ENCODE data around the gene BNC2.

BNC2 gene

DNA sequence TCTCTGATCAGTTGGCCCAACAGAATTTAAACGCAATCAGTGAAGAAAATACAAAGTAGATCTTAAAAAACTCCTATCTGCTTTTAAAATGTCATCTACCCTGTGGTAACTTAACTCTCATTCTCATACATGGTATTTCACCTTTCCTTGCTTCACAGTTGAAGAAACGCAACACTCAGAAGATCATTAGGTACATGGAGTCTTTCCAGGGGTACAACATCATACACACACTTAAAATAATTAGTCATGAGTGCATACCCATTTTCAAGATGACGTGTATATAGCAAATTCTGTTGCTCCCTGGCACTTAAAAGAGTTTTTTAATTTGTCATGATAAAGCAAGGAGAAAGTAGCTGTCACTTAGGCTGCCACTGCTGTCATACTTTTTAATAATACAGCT lies 259.9 kb downstream of the BNC2 start:
- no peak for DNase-seq (ENCODE audit: low read depth in 4 of 4, low spot score in 1 of 4)

DNA sequence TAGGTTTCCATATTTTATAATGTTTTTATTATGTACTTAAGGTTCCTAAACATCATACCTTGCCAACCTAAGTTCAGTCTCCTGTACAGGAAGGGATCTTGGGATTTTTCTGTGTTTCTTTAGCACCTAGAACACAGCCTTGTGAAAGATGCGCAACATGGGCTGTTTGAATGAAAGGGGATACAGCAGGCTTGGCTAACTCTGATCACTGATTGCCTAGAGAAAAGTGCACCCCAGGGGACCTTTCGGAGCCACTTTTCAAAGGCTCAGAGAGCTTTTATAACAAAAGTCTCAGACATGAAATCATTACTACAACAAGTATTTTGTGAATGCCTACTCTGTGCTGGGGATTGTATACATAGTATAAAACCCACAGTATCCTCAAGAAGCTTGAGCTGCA lies 261.6 kb downstream of the BNC2 start:
- DNase-seq (ENCODE audit: low read depth in 4 of 4, low spot score in 1 of 4) = no peak

DNA sequence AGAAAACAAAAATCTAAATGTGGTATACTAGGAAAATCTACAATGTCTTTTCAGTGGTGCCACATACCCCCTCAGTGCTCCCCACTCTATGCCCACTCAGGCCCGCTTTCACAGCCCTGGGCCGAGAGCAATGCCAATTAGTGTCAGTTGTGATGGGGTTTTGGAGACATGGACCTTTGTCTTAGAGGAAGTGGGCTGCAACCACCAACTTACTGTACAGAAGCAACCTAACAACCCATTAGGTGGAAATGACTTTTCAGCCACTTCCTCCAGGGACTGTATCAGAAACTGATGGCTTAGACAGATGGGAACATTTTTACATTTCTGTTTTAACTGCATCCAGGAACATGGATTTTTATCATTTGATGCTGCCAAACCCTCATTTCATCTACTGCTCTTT lies 268.0 kb downstream of the BNC2 start:
- DNase-seq (ENCODE audit: low read depth in 4 of 4, low spot score in 1 of 4) = no peak

DNA sequence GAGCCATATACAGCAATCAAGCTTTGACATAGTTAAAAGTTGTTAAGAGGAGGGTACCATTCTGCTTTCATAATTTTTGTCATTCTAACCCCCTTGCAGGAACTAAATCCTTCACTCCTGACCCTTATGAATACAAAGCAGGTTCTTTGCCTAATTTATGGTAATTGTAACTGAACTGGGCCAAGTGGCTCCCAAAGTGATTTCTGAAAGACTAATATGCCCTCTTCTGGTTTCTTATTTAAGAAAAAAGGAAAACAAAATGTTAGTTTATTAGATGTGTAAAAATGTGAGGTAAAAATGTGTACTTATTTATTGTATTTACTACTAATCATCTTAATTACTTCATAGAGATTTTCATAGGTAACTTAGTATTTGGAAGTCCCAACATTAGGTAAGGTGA lies 268.5 kb downstream of the BNC2 start:
- no peak for DNase-seq (ENCODE audit: low read depth in 4 of 4, low spot score in 1 of 4)

DNA sequence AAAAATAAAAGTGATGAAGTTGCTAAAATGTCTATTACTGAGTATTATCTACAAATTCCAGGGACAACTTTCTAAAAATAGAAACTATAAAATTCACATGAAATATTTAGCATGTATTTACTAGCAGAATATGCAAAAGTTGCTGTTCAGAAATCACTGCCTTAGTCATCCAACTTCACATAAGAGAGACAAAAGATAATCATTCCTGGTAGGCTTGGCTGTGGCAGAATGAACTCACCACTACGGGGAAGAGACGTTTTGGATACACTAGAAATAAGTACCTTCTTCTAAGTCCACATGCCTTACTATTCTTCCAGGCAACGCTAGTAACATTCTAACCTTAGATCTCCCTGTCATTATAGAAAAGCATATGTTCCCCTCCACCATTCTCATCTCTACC lies 272.2 kb downstream of the BNC2 start:
- no peak for DNase-seq (ENCODE audit: low read depth in 4 of 4, low spot score in 1 of 4)

DNA sequence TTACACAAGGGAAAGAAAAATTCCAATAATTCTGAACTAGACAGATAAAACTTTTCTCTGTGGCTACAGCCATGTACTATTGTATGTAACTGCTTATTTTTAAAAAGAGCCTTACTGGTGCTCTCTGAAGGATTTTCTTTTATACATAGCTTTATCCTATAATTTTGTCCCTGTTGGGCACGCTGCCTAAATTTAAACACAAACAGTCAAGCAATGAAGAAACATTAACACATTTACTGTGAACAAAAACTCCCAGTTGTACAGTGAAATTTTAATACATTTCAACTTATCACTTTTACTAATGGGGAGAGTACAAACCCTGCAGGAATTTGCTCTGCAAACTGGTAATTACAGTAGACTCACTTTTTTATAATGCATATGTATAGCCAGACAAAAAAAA lies 273.3 kb downstream of the BNC2 start:
- DNase-seq (ENCODE audit: low read depth in 4 of 4, low spot score in 1 of 4) = no peak

DNA sequence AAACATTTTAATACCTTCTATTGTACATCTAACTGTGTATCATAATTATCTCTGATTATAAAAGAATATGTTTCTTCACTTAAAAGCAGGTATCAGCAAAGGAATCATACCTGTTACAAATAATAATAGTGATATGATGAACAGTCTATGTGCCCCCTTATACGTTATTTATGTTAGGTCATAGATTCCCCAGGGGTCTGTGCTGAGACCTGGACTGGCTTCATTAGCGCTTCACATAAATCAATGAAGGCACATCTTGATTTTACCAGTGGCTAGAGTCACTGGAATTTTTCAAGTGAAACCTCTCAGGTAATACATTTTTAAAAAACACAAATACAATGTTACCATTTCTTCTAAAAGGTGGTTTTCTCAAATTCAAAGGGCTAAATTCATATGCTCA lies 275.2 kb downstream of the BNC2 start:
- no peak for DNase-seq (ENCODE audit: low read depth in 4 of 4, low spot score in 1 of 4)

DNA sequence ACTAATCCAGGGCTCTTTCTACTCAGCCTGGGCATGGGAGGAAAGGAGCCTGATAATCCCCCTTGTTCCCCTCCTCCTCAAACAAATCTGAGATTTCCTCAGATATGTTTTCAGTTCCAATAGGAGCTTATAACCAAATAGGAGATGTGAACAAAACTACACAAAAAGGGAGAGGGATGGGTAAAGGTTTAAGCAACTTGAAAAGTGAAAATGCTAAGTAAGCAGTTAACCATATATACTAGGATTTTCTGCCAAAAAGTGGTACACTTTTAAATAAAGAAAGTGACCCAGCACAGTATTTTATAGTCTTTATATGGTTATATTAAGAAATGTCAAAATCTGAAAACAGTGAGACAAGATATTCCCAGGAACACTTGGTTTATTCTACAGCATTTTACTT lies 275.7 kb downstream of the BNC2 start:
- no peak for DNase-seq (ENCODE audit: low read depth in 4 of 4, low spot score in 1 of 4)

DNA sequence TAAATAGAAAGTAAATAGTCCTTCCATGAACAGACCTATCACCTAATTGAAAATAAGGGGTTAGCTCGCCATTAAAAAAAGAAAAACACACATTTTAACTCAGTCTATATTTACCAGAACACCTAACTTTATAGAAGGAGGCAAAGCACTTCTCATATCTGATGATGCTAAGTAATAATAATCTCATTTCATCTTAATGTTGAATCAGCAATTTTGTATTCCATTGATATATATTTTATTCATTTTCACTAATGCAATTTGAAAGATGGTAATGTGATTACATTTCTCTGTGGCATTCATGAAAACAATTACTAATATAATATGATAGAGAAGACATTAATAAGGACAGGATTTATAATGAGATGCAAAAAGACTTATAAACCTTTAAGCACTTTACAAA lies 276.7 kb downstream of the BNC2 start:
- DNase-seq (ENCODE audit: low read depth in 4 of 4, low spot score in 1 of 4) = no peak

DNA sequence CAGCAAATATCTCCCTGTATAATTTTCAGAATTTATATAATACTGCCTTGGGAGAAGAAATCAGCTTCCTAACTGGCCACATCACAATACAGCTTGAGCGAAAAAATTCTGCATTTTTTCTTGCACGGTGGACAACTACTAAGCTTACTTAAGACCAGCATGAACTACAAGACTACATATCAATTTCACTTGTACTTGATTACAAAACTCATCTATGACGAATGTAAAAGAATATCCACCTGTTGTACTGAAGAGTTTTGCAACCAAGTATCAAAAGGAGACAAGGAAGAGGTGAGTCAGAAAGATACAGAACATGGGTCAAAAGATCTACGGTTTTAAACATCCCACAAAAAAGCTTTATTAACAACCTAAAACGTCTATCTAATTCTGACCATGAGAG lies 279.4 kb downstream of the BNC2 start:
- DNase-seq (ENCODE audit: low read depth in 4 of 4, low spot score in 1 of 4) = no peak

DNA sequence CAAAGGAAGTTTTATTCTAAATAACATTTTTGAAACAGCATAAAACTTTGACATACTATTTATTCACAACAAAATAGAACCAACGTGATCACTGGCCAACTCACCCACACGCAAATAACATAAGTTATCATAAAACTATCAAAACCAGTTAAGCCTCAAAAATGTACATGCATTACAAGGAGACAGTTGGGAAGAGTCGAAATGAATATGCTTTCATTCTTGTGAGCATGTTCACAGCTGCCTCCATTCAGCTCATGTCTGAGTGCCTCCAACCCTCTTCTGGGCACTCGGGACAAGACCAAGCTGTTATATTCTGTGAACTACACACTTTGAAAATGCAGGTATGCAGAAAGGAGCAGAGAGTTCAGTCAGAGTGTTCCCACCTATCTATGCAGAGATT lies 284.9 kb downstream of the BNC2 start:
- no peak for DNase-seq (ENCODE audit: low read depth in 4 of 4, low spot score in 1 of 4)

DNA sequence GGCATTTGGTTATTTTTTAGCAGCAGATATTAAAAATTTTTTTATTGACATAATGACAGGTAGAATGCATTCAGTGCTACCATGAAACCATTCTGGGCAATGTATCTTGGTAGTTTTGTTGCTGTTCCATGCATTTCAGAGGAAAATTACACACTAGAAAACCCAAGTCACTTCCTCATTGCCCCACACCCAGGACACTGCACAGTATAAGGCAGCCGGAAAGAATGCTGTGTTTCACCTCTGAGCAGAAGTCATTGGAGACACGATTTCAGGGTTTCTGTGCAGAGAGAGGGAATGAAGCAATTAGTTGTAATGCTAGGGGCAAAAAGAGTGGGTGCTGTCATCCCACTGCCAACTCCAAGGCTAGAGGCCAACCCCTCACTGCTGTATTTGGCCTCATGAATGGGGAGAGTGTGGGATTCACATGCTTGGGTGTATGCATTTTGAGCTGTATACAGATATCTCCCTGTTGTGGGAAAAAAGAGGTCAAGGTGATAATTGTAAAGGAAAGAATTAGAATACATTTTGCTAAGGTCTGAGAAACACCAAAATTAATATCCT lies 290.5 kb downstream of the BNC2 start:
- no peak for DNase-seq (ENCODE audit: low read depth in 4 of 4, low spot score in 1 of 4)

DNA sequence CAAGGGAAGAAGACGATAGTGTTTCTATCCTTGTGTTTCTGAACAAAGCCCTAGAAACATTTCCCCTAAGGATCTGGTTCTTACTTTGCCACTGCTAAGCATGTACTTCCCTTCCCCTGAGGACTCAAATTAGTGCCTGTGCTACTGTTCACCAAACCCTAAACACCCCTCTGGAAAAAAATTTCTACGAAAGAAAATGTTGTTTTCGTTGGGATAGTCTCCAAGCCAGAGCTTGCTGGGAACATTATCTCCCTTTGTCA lies 294.6 kb downstream of the BNC2 start:
- DNase-seq (ENCODE audit: low read depth in 4 of 4, low spot score in 1 of 4) = no peak

DNA sequence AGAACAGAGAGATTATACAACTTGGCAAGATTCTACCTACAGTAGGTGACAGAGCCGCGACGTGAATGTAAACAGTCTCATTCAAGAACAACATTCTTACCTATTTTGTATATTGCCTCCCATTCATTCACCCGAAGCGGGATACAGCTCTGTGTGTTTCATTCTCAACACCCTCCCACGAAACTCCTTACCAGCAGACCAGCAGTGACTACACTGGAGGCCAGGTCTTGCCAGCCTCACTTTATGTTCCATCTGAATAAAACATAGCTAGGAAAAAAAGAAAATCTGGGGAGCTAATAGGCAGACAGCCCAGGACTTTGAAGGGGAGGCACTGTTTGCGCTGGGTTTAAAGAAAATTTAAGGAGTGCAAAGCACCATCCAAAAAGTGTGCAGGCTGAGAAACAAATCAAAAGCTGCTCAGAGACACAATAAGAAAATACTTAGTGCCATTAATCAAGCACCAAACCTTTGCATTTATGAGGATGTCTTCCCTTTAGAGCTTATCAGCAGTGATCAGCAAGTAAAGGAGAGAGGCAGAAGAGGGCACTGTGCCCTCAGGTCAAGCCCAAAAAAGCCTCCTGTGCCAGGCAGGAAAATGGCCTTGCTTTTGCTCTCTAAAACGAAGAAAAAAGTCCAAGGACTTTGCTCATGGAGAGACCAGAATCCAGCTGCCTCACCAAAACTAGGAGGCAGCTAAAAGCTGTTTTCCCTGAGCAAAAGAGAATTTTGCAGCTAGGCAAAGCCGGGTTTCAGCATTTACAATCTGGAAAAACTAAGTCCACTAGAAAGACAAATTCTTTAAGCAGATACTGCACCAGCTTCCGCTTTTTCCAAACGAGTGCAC lies 295.1 kb downstream of the BNC2 start:
- no peak for DNase-seq (ENCODE audit: low read depth in 4 of 4, low spot score in 1 of 4)

DNA sequence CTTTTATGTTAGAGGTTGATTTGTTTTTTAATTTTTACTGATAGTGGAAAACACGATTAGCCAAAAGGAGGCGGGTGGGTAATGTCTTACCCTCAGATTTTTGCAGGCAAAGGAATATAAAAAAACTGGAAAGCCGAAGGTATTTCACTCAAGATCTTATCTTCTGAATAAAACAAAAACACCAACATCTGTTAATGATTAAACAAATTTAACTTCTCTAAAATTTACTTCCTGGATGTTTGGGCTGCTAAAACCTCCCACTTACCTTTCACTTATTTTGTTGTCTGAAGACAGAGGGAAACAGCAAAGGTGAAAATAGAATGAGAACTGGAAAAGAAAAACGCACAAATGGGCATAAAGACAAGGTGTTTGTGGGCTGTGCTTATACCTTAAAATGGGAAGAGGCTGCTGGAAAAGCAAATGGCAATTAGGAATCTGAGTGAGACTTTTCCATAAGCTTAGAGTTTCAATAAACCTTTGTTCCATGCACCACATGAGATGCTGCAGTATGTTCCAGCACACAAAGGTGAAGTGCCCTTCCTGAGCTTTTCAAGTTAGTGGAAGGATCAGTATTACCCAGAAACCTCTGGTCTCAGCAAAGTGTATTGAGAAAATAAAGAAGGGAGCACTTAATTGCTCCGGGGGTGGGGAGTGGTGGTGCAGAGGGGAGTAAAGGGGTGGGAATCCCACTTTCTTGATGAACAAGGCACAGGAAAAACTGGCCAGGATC lies 298.3 kb downstream of the BNC2 start:
- DNase-seq (ENCODE audit: low read depth in 4 of 4, low spot score in 1 of 4) = no peak

DNA sequence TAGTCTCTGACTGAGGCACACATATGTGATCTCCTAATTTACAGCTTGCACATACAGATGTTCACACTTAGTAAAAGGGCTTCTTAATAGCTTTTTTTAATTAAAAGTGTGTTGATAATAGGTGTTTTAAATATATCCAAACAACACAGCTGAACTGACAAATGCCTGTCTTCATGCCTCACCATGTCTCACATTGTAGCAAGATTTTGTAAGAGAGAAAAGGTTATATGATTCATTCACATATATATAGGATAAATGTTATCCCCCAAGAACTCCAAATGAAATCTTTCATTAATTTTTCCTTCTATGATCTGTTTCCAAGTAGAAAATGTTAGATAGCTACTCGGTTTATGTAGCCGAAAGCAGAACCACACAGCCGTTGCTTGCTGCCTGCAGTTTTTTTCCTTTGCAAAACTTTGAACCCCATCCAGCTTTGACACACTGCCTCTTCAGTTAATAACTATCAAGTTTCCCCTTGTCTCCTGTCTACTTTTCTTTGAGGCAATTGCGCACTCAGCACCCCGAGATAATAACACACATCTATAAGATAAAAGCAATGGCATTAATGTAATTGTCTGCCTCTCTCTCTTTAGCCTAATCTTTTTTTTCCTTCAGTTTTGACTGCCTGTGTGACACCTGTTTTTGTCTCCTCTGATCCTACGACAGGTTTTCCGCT lies 299.2 kb downstream of the BNC2 start:
- no peak for DNase-seq (ENCODE audit: low read depth in 4 of 4, low spot score in 1 of 4)

DNA sequence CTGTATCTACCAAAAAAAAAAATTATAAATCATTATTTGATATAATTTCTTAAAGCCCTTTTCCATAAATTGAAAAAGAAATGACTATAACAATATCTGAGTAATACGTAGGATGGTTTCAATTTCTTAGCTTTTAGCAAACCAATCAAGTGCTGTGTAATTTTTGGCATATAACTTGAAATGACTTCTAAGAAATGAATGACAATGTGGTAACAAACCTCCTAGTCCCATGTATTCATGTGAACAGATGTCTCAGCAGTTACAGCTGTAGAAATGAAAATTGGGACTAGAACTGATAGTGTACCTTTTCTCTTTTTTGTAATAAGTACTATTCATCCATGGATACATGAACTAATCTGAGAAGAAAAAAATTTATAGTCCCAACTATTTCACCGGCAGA lies 307.0 kb downstream of the BNC2 start:
- DNase-seq (ENCODE audit: low read depth in 4 of 4, low spot score in 1 of 4) = no peak

DNA sequence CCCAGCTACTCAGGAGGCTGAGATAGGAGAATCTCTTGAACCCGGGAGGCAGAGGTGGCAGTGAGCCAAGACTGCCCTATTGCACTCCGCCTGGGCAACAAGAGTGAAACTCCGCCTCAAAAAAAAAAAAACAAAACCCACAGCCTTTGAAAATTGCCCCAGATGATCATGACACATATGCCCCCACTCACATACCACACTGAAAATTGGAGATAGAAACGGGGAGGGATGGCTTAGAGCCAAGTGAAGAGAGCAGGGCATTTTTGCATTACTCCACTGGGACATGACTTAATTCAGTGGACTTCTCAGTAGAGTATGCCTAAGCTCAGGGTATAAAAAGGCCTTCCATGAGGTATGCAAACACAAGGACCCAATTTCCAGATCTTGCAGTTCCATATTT lies 309.3 kb downstream of the BNC2 start:
- DNase-seq (ENCODE audit: low read depth in 4 of 4, low spot score in 1 of 4) = no peak

DNA sequence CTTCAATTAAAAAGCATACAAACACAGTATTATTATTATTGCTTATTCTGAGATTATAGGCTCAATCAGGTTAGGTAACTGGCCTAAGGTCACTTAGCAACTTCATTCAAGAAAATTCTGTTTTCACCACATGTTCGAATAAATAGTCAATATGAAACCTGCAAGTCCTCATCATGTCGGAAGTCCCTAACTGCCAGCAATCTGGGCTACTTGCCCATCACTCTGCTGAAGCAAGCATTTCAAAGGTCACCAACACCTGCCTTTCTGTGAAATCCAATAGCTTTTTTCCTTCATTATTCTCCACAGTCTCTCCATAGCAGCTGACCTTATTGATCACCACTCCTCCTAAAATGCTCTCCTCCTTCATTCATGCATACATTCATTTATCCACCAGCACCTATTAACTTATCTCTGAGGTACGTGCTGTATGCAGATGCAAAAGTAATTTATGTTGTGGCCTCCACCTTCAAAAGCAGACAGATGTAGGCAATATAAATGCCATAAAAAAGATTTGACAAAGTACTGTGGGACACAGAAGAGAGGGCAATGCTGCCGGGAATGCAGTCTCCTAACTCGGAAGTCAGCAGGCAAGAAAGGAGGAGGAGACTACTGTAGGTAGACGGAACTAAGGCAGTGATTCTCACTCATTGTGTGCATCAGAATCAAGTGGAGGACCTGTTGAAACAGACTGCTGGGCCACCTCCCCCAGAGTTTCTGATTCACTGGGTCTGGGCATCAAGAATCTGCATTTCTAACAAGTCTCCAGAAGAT lies 310.9 kb downstream of the BNC2 start:
- DNase-seq (ENCODE audit: low read depth in 4 of 4, low spot score in 1 of 4) = no peak

DNA sequence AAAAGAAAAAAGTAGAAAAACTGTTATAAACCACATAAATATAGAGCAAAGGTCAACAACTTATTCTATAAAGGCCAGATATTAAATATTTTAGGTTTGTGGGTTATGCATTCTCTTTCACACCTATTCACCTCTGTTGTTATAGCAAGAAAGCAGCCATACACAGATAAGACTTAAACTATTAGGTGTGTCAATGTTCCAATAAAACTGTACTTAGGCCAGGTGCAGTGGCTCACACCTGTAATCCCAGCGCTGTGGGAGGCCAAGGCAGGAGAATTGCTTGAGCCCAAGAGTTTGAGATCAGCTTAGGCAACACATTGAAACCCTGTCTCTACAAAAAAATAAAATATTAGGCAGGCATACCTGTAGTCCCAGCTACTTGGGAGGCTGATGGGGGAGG lies 314.7 kb downstream of the BNC2 start:
- DNase-seq (ENCODE audit: low read depth in 4 of 4, low spot score in 1 of 4) = no peak

DNA sequence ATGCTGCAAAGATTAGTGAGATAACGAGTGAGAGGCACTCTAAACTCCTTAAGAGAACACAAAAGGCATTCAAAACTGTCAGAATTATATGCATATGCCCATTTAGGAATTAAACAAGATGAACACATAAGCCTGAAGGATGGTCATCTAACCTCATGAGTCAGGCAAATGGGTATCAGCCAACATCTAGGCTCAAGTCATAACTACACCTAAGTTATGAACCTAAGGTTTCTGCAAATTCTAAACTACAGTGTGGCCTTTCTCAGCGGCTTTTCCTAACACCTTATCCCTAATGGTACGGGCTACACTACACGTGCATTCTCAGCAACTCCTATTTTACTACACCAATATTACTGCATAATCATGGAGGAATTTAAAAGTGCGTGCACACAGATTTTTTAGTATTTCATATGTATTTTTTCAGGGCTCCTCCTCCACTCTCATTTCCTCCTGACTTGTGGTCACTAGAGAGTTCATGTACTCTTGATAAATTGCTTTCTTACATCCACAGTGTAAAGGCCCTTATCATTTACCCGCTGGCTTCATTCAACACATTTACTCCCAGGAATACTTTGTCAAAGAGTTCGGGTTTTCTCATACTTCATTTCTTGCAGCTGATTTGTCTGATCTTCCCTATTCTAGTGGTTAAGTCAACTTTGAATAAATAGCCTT lies 316.5 kb downstream of the BNC2 start:
- no peak for DNase-seq (ENCODE audit: low read depth in 4 of 4, low spot score in 1 of 4)
